Measurements from ENCODE around the gene HHIPL1.

- no peak for TF ChIP-seq POLR2A (IDR thresholded peaks at IDR 0.05)
- no peak for TF ChIP-seq CTCF (IDR thresholded peaks at IDR 0.05)
- TF ChIP-seq EP300 (IDR thresholded peaks at IDR 0.05), result no peak
These were observed 80.2 kb downstream of the HHIPL1 start for GRCh38 chr14:99724939-99725773.

All from tibial nerve (tissue), 4 donors.